ENCODE measurements around the gene CHM. TPM values are rescaled to one million over a fixed set of nuclear protein-coding genes. Genes with fewer than 3 reads are reported as not detected.

CHM gene
- total and polyA plus RNA-seq, 2 donors (not counting 1 experiment from before 2014, with no cell fraction given), result 13.7 to 25.5 TPM

DNA sequence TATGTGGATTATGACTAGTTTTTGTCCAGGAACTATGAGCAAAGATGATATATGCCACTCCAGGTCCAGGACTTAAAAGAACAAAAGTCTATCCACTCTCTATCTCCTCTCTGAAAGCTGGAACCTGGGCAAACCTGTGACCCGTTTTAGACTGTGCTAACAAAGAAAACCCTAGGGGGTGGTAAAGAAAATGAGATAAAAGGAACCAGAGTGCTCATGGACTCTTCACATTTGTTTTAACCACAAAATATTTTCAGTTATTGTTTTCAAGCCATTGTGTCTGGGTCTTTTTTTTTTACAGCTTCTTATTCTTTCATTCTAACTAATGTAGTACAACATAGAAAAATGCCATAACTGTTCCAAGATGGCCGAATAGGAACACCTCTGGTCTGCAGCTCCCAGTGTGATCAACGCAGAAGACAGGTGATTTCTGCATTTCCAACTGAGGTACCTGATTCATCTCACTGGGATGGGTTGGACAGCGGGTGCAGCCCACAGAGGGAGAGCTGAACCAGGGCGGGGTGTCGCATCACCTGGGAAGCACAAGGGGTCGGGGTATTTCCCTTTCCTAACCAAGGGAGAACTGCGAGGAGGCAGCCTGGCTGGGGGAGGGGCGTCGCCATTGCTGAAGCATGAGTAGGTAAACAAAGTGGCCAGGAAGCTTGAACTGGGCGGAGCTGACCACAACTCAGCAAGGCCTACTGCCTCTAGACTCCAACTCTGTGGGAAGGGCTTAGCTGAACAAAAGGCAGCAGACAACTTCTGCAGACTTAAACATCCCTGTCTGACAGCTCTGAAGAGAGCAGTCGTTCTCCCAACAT lies 45.1 kb downstream of the CHM start:
- Histone ChIP-seq H3K36me3 (replicated peaks in 1 of 2; ENCODE audit: control extremely low read depth in 1 of 2, control insufficient read depth in 1 of 2, extremely low read depth in 1 of 2, insufficient read depth in 2 of 2, low read length in 1 of 2) (no peaks in the 10 kb centered on the region), H3K27ac (ENCODE audit: low read length in 2 of 2) (peak overlapping the region in 1 of 2 donors; percentile 59), H3K79me2 (ENCODE audit: control insufficient read depth, insufficient read depth, low read length) (peaks cover 19% of the 10 kb centered on the region), H3K4me3 (ENCODE audit: control extremely low read depth in 1 of 5, extremely low read depth in 1 of 5, insufficient read depth in 1 of 5, low read depth in 2 of 5, low read length in 4 of 5) (peak overlapping the region in 1 of 5 experiments; percentile 12), H3K4me2 (replicated peaks; ENCODE audit: low read depth, low read length, poor library complexity, severe bottlenecking) (peak overlapping the region; percentile 44), H2AFZ (ENCODE audit: insufficient read depth, low read depth, low read length, poor library complexity, severe bottlenecking) (no peak overlapping the region), H3K9ac (ENCODE audit: low read length) (no peak overlapping the region), H3K9me3 (ENCODE audit: control extremely low read depth in 1 of 3, control insufficient read depth in 2 of 3, insufficient read depth in 1 of 3, low read length in 2 of 3) (no peaks in the 10 kb centered on the region), H3K27me3 (replicated peaks in 1 of 4; ENCODE audit: control extremely low read depth in 1 of 4, control insufficient read depth in 3 of 4, insufficient read depth in 4 of 4, low read length in 3 of 4) (no peaks in the 10 kb centered on the region), H4K20me1 (ENCODE audit: control insufficient read depth, insufficient read depth, low read length, poor library complexity, severe bottlenecking) (no peaks in the 10 kb centered on the region), H3K4me1 (ENCODE audit: control insufficient read depth in 2 of 2, insufficient read depth in 2 of 2, low read length in 2 of 2) (peaks cover 17% of the 10 kb centered on the region in 2 donors)
- no peaks in the 10 kb centered on the region for H3K9me3 Mint-ChIP-seq (ENCODE audit: insufficient read depth)
- no peak for TF ChIP-seq EZH2 (IDR thresholded peaks at IDR 0.05; ENCODE audit: borderline replicate concordance, insufficient read depth, low read depth, low read length, poor library complexity, severe bottlenecking)
- TF ChIP-seq, protein P1, sequence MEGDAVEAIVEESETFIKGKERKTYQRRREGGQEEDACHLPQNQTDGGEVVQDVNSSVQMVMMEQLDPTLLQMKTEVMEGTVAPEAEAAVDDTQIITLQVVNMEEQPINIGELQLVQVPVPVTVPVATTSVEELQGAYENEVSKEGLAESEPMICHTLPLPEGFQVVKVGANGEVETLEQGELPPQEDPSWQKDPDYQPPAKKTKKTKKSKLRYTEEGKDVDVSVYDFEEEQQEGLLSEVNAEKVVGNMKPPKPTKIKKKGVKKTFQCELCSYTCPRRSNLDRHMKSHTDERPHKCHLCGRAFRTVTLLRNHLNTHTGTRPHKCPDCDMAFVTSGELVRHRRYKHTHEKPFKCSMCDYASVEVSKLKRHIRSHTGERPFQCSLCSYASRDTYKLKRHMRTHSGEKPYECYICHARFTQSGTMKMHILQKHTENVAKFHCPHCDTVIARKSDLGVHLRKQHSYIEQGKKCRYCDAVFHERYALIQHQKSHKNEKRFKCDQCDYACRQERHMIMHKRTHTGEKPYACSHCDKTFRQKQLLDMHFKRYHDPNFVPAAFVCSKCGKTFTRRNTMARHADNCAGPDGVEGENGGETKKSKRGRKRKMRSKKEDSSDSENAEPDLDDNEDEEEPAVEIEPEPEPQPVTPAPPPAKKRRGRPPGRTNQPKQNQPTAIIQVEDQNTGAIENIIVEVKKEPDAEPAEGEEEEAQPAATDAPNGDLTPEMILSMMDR (IDR thresholded peaks at IDR 0.05), result no peak
- WGBS (ENCODE audit: insufficient coverage), result 100% methylated on average over 2 of the region's 12 CpGs
- ChIA-PET CTCF (interaction anchor here (1.3 kb wide), 1 partner anchor 11 kb away, joined by 5 read pairs; no protein-coding TSS in a partner anchor), POLR2A (no interaction called here)
- H3K27ac Mint-ChIP-seq, result peak overlapping the region; percentile 59
- H3K27me3 Mint-ChIP-seq, result no peaks in the 10 kb centered on the region
- H3K4me1 Mint-ChIP-seq, result peaks cover 42% of the 10 kb centered on the region
- H3K4me3 Mint-ChIP-seq, result peak overlapping the region; percentile 23
- intact Hi-C loops (cut with micrococcal nuclease), result no loop called here
- DNase-seq (peak; percentile 21), ATAC-seq (ENCODE audit: low read depth) (peak; percentile 31)

DNA sequence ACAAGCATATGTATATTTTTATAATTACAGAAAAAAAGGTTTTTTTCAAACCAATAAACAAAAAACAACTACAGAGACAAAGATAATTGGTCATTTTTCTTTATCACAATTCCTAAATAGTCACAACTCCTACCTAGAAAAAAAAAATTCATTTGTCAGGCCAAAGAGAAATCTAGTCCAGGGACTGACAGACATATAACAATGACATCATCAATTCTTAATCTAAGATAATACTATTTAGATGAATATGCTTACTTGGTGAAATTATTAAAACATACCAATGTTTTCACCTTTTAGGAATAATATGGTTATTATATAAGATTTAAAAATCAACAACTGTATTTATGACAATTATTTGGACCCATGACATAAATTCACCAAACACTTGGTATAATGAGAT lies 48.4 kb downstream of the CHM start:
- Histone ChIP-seq H3K27me3 (replicated peaks in 1 of 4; ENCODE audit: control extremely low read depth in 1 of 4, control insufficient read depth in 3 of 4, insufficient read depth in 4 of 4, low read length in 3 of 4) (no peaks in the 10 kb centered on the region), H3K4me1 (ENCODE audit: control insufficient read depth in 2 of 2, insufficient read depth in 2 of 2, low read length in 2 of 2) (peaks cover 17 to 23% of the 10 kb centered on the region in 2 donors), H3K79me2 (ENCODE audit: control insufficient read depth, insufficient read depth, low read length) (peaks cover 24% of the 10 kb centered on the region), H3K4me3 (ENCODE audit: control extremely low read depth in 1 of 5, extremely low read depth in 1 of 5, insufficient read depth in 1 of 5, low read depth in 2 of 5, low read length in 4 of 5) (no peak overlapping the region), H3K36me3 (replicated peaks in 1 of 2; ENCODE audit: control extremely low read depth in 1 of 2, control insufficient read depth in 1 of 2, extremely low read depth in 1 of 2, insufficient read depth in 2 of 2, low read length in 1 of 2) (no peaks in the 10 kb centered on the region), H3K9me3 (ENCODE audit: control extremely low read depth in 1 of 3, control insufficient read depth in 2 of 3, insufficient read depth in 1 of 3, low read length in 2 of 3) (no peaks in the 10 kb centered on the region), H4K20me1 (ENCODE audit: control insufficient read depth, insufficient read depth, low read length, poor library complexity, severe bottlenecking) (no peaks in the 10 kb centered on the region), H3K9ac (ENCODE audit: low read length) (no peak overlapping the region), H2AFZ (ENCODE audit: insufficient read depth, low read depth, low read length, poor library complexity, severe bottlenecking) (no peak overlapping the region), H3K27ac (ENCODE audit: low read length in 2 of 2) (no peak overlapping the region), H3K4me2 (replicated peaks; ENCODE audit: low read depth, low read length, poor library complexity, severe bottlenecking) (no peak overlapping the region)
- DNase-seq (no peak), ATAC-seq (ENCODE audit: low read depth) (no peak)
- Mint-ChIP-seq H3K9me3 (ENCODE audit: insufficient read depth) (no peaks in the 10 kb centered on the region), H3K4me1 (peaks cover 45% of the 10 kb centered on the region), H3K27me3 (no peaks in the 10 kb centered on the region), H3K27ac (no peak overlapping the region), H3K4me3 (no peak overlapping the region)
- POLR2A ChIA-PET, result no interaction called here
- no peak for TF ChIP-seq EZH2 (IDR thresholded peaks at IDR 0.05; ENCODE audit: borderline replicate concordance, insufficient read depth, low read depth, low read length, poor library complexity, severe bottlenecking)
- TF ChIP-seq, protein P1 (IDR thresholded peaks at IDR 0.05), result no peak
- intact Hi-C loops (cut with micrococcal nuclease), result no loop called here
- CTCF ChIA-PET, result no interaction called here

All from B cell (primary cell).